Cerebellar nuclear complex (tissue), 1 donor: ENCODE measurements around the gene CPT1B.
A peak's percentile ranks its signal among the peaks of the same experiment; 100 is the strongest.
"Not testable (repeated sequence)": the region's sequence is repeated elsewhere in the genome, so short reads cannot be mapped to it uniquely, and the experiment has no call there.

Source experiments
- DNase-seq, 2 experiments: peaks; one replicate each; lab custom pipeline; 2025; lab: John Stamatoyannopoulos, UW

CPT1B gene

DNA sequence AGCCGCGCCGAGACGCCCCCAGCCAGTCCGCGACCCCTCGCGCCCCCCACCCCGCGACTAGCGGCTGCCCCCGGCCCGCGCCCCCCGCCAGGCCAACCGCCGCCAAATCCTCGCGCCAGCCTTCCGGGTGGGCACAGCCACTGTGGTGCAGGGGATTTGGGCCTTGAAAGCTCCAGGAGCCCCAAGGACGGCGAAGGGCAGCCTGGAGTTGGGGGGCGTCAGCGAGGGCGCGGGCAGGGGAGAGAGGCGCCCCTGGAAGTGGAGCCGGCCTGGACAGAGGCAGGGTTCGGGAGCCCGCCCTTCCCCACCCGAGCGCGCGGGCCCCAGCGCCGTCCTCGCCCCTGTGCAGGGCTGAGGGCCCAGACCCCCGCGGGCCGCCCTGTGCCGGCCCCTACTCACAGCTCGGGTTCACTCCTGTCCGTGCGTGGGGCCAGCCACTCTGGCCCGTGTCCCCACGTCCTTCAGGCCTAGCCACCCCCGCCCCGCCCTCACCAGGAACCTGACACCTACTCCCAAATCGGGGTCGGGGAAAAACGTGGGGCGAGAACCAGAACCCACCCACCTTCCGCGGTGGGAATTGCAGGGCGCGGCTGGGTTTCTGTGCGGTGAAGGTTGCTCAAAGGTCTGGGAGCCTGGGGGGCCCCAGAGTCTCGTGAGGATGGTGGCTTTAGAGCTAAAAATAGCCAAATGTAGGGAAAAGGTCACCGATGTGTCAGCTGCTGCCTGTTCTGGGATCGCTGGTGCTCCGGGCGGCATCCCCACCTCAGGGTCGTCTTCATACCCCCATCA lies at the start of gene CPT1B:
CPT1B (minus strand) TSS at position 441 of the 789 bp plus-strand sequence. CDS start 512 bp downstream, outside the sequence.
- no peak for DNase-seq

DNA sequence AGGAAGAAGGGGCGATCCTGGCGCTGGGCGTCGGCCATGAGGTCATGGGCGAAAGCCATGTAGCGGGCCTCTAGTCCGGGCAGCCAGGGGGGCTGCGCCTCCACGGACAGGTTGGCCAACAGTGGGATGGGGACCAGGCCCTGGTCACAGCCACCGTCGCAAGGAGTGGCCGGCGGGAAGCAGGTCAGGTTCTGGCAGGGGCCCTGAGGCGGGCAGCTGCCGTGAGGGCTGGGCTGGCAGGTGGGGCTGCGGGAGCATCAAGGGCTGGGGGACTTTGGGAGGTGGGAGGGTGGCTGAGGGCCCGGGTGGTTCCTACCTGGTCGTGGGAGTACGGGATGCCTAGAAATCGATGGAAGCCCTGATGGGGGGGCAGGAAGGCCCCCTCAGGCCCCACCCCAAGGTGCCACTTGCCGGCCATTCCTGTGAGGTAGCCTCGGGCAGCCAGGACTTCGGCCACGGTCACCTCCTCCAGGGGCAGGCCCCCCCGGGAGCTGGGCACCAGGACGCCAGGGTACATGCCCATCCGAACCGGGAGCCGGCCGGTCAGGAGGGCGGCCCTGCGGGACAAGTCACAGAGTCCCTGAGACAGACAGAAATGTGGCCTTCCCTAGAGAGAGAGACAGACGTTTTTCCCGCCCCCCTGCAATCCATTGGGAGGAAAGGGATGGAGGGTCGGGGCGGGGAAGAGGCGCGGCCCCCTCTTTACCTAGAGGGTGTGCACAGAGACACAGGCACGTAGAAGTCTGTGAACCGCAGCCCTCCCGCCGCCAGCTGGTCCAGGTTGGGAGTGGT lies 48.8 kb upstream of the CPT1B start:
- no peak for DNase-seq

DNA sequence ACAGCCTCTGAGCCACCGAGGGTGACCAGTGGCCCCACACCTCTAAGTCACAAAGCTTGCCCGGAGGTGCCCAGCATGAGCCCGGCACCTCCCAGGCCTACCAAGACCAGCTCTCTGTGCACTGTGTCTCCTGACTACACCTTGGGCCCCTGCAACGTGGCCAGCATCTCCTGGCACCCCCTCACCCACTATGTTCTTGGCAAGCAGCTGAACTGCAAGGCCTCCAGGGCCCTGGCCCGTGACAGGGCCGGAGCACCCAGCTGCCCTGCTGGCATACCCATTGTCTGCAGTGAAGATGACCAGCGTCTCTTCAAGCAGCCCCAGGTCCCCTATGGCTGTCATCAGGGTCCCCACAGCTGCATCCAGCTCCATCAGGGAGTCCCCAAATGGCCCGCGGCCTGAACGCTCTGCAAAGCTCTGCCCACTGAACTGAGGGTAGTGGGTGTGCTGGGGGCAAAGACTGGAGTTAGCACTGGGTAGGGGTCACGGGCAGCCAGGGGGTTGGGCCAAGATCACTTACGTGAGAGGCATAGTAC lies 48.2 kb upstream of the CPT1B start:
- no peak for DNase-seq

DNA sequence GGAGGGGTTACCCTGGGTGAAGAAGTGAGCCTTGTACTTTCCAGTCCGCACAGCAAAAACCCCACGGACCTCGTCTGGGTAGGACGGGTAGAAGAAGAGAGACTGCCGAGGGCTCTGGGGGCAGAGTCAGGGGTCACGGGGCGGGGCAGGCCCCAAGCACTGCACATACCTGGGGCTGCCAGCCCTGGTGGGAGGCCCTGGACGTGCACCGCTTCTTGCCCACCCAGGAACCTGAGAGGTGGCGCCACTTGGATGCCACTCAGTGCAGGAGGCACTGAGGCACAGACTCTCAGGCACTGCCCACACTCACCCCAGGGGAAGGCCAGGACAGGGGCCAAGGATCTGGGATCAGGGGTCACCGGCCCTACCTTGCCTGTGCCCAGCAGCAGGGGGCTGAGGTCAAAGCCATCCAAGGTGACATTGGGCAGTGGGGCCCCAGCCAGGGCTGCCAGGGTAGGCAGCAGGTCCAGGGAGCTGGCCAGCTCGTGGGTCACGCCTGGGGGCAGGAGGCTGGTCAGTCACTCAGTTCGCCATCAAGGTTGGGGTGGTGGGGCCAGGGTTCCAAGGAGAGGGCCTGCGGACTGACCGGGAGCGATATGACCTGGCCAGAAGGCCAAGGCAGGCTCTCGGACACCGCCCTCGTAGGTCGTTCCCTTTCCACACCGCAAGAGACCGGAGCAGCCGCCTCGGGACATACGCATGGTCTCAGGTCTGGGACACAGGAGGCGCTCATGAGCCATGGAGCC lies 47.5 kb upstream of the CPT1B start:
- DNase-seq = no peak

DNA sequence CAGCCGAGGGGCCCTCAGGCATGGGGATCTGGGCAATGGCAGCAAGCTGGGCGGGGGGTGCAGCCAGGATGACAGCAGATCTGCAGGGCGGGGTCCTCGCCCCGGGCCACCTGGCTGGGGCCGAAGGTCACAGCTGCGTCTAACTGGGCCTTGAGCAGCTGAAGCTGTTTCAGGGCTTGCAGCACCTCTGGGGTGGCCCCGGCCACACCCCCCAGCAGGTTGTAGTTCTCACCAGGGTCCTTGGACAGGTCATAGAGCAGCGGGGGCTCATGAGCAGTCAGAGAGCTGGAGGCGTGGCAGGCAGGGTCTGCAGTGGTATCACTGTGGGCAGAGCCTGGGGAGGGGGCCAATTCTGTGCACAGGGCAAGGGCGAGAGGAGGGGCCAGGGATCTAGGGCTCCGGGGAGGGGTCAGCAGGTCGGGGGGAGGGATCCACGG lies 46.9 kb upstream of the CPT1B start:
- no peak for DNase-seq

DNA sequence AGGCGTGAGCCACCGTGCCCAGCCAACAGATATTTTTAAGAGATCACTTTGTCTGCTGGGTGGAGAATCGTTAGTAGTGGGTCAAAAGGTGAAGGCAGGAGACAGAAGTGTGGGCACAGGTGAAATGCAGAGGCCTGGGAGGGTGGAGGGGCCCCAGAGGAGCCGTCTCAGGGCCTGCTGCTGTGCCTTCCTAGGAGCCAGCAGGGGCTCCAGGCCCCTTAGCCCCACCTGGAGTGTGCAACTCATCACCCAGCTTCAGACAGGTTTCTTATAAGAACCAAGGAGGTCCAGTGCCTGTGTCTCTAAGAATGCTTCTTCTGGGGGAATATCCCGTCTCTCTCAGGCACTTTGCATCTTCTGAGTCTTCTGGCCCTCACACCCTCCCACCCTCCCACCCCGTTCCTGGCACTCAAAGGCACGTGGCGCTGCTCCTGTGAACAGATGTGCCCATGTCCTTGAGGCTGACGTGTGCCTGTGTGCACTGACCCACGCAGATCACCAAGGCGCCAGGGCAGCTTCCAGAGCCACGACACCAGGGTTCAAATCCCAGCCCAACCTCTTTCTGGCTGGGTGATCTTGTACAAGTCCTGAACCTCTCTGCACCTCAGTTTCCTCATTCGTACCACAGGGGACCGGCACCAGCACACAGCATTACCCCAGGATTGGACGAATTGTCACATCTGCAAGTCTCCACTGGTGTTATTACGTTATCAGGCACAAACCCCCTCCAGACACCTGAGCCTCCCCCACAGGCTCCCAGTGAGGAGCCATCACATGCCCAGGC lies 46.3 kb upstream of the CPT1B start:
- no peak for DNase-seq

DNA sequence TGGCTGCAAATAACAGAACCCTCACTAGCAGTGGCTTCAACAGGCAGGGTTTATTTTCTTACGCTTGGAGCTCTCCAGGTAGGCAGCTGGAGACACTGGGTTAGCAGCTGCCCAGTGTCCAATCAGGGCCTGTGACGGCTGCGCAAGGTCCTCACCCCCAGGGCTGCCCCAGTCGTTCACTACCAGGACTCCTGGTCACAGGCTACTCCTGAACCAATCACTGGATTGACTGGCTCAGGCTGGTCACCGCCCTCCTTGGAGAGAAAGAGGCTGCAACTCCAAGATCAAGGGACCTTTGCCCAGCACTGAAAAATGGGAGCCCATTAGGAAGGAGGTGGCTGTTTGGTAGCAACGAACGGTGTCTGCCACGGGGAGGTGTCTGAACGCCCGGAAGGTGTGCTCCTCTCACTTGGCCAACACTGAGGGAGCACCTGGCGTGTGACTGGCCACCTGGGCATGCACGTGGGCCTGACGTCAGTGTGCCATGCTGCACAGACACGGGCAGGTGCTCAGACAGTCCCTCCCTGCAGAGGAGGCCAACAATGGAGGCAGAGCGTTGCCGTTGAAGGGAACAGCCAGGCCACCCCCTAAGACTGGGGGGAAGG lies 44.6 kb upstream of the CPT1B start:
- peak; percentile 88 to 92 for DNase-seq

DNA sequence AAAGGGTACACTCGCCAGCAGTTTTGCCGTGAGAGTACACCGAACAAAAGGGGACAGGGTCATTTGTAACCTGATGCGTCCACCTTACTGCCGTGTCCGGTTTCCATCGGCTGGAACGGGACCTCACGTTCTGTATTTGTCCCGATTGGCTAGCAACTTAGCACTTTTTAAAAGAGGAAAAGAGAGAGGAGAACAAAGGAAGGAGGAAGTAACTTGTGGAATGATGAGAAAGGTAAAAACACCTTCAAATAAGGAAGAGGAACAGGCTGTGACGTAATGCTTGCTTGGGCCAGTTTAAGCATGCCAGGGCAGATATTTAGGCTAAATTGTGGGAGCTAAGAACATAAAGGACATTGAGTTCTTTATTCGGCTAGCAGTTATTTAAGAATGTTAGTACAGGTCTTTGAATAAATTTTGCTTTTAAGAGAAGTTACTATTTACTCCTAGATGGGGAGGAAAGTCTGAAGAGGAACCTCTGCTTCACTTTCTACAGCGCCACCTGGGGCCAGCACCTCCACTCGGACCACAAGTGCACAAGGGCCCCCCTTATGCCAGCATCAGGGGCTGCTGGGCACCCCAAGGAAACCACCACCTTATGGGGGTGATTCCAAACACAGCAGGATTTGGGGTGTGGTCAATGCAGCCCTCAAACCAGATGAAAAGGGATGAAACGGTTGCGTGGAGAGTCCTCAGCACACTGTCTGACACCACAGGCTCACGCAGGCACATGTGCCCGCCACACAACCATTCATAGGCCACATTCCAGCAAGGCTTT lies 43.9 kb upstream of the CPT1B start:
- DNase-seq = no peak

DNA sequence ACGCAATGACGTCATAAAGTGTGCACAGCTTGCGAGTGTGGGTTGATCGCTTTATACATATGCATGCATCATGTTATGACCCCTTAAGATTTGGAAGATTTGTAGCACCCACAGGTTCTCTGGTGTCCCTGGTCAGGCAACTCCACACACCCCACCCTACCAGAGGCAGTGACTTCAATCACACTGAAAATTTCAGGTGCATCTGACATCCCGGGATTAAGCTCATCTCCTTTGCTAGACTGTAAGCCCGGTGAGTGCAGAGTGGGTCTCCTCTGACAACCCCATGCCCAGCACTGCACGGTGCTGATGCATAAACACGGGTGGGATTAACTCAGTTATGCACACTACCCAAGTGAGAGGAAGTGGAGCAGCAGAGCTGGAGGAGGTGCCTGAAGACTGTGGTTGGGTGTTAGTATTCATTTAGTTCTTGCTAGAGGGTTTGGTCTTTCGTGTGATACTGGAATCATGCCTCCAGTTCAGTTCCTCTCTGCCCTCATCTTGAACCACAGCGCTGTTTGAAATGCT lies 43.2 kb upstream of the CPT1B start:
- DNase-seq = no peak

DNA sequence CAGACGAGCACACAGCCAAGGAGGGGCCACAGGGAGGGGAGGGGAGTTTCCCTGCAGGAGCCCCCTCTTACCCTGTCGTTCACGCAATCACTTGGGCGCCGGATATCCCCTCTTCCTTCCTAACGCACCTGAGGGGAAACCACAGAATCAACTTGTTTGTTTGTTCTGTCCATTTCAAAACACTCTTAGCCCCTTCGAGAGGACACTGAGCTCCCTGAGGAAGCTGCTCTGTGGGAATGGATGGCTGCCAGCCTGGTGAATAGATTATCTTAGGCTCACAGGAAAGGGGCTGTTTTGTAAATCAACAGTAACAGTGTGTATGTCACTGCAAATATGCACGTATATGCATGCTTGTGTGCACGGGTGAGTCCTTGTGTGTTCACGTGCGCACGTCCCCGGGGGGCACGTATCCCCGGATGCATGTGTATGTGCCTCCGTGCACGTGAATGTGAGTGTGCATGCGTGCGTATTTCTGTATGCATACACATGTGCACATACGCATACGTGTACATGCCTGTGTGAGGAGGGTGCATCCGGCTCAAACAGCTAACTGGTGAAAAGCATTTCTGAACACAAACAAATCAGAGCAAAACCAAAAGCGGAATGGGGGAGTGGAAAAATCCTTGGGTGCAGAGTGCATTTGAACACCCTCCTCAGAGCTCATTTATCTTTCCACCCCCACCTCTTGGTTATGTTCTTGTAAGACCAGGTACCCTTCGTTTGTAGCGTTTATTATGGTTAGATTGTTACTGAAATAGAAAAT lies 42.5 kb upstream of the CPT1B start:
- DNase-seq = peak in 1 of 2 experiments; percentile 52

DNA sequence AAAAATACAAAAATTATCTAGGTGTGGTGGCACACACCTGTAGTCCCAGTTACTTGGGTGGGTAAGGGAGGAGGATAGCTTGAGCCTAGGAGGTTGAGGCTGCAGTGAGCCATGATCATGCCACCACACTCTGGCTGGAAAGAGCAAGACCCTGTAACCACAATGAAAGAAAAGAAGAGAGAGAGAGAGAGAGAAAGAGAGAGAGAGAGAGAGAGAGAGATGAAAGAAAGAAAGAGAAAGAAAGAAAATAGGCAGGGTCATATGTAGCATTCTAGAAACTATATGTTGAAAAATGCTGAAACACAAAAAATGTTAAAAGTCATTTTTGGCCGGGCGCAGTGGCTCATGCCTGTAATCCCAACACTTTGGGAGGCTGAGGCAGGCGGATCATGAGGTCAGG lies 36.1 kb upstream of the CPT1B start:
- not testable (repeated sequence) for DNase-seq

DNA sequence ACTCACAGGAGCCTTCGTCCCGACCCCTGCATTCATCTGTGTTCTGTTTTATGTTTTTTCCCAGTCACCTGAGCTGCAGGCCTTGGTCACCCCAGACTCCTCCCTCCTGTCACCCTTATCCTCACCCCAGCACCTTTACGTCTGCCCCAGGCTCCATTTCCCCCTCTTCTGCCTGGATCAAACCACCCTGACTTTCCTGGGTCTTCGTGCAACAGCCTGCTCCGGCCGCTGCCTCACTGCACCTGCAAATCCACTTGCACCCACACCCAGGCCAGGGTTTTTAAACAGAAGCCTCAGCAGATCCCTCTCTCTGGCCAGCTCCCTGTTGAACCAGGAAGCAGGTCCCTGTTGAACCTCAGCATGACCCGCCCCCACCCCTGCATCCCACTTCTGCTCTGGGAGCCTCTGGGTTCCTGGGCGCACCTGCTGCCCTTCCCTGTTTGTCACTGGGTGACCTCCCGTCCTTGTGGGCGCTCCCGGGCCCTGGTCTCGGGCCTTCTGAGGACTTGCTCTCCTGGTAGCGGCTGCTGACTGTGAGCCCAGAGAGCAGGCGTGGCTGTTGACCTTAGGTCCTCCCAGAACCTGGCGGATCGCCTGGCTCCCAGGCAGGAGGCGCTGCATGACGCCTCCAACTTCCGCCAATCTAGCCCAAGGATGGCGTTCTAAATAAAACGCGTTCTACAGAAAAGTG lies 35.2 kb upstream of the CPT1B start:
- no peak for DNase-seq

DNA sequence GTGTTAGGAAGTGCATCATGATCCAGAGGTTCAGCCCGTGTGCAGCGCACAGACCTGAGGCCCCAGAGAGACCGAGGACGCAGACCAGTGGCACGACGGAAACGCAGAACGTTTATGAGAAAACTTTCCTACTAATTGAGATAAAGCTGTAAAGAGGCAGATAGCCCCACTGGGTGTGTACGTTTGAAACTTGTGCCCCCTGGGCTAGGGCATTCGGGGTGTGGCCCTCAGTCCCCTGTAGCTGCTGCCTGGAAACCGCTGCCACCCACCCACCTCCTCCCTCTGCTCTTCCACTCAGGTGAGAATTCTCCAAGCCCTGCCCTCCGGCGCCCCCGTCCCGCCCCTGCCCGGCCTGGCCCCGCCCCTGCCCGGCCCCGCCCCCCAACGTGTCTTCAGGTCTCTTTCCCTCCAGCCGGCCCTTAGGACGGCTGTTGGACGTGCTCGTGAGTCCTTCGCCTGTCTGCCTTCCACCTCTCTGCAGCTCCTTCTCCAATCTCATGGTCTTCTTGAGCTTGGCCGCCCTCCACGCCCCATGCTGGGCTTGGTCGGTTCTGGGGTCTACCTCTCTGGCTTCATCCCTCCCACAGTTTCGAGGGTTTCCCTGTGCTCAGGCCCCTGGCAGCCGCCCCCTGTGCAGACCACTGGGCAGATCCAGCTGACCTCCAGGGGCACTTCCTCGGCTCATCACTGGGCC lies 34.4 kb upstream of the CPT1B start:
- no peak for DNase-seq

DNA sequence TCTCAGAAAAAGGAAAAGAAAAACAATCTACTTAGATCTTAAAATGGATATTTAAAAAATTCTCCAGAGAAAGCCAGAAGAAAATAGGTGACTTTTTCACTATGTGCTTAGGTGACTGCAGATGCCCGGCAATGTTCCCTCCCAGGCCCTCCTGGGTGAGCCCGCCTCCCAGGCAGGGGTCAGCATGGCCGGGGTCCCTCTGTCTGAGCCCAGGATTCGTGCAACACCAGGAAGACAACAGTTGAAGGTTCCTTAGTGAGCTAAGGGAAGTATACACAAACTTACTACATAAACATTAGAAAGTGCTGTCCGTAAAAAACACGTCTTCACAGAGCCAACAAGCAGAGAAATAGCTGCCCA lies 33.9 kb upstream of the CPT1B start:
- DNase-seq = no peak

DNA sequence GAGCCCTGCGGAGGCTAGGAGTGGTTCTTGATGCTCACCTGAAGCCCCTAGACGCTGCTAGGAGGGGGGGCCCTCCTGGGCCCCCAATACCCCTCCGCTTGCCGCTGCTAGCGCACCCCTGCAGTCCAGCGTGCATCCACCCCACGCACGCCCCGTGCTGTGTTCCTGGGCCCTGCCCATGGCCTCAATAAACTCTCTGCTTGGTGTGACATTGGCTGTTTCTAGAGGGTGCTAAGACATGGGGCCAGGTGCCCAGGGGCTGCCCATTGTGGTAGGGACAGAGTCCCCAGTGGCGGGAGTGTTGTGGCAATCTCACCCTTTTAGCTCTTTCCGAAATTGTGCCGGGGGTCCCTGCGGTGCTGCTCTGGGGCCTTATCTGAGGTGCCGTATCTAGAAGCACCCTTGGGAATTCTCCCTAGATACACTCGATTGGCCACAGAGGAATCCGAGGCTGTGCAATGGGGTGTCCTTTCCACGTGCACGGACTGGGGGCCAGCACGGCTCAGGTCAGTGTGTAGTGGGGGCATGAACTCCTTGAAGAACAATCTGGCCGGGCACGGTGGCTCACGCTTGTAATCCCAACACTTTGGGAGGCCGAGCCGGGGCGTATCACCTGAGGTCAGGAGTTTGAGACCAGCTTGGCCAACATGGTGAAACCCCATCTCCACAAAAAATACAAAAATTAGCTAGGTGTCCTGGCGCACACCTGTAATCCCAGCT lies 33.3 kb upstream of the CPT1B start:
- no peak for DNase-seq

DNA sequence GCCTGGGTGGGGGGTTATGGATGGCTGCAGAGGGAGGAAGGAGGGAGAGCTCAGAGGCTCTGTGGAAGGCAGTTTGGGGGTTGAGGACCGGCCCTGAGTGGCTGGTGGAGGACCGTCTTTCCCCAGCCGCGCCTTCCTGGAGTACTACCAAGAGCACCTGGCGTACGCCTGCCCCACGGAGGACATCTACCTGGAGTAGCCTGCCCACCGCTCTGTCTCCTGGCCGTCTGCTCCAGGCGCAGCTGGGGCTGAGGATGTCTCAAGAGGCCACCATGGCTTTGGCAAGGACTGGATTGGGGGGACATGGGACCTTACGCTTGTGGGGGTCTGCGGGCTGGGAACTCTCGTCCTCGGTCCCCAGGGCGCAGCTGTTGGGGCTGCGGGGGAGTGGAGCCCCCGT lies 32.4 kb upstream of the CPT1B start:
- DNase-seq = no peak

DNA sequence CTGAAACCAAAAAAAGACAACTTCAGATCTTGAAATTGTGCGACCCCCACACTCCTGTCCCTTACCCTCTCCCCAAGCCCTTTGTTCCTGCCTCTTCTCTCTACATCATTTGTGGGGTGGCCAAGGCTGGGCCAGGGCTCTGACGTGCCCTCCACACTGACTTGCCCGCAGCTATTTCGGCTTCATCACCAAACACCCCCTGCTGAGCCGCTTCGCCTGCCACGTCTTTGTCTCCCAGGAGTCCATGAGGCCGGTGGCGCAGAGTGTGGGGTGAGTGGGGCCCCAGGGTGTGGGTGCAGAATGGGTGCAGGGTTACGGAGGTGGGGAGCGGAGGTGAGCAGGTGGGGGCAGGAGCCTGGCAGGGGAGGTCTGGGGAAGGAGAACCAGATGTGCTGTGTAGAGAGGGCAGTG lies 31.8 kb upstream of the CPT1B start:
- no peak for DNase-seq
